ENCODE measurements around the gene FAM151B.

Gene FAM151B

GRCh38 chr5:80509362-80509761 is 21.5 kb downstream of the FAM151B start:
- no peaks in the 10 kb centered on the region for H3K36me3 ChIP-seq (ENCODE audit: control insufficient read depth, insufficient read depth, low read length)

GRCh38 chr5:80516826-80517225 is 28.9 kb downstream of the FAM151B start:
- Histone ChIP-seq H3K27ac (ENCODE audit: low read depth, low read length) (no peak overlapping the region), H3K4me3 (ENCODE audit: low read length) (no peak overlapping the region), H3K27me3 (ENCODE audit: control insufficient read depth, insufficient read depth, low read length) (no peaks in the 10 kb centered on the region), H3K4me1 (ENCODE audit: control insufficient read depth, insufficient read depth, low read length) (no peaks in the 10 kb centered on the region), H3K36me3 (ENCODE audit: control insufficient read depth, insufficient read depth, low read length) (no peaks in the 10 kb centered on the region), H3K9ac (ENCODE audit: low read length) (no peak overlapping the region)

More at GRCh38 chr5:80509362-80509761, 21.5 kb downstream of the FAM151B start:
- Histone ChIP-seq H3K4me1 (ENCODE audit: control insufficient read depth, insufficient read depth, low read length) (no peaks in the 10 kb centered on the region), H3K27ac (ENCODE audit: low read depth, low read length) (no peak overlapping the region), H3K9ac (ENCODE audit: low read length) (no peak overlapping the region), H3K27me3 (ENCODE audit: control insufficient read depth, insufficient read depth, low read length) (no peaks in the 10 kb centered on the region), H3K4me3 (ENCODE audit: low read length) (no peak overlapping the region)

GRCh38 chr5:80540691-80541090 is 52.8 kb downstream of the FAM151B start:
- Histone ChIP-seq H3K4me3 (ENCODE audit: low read length) (no peak overlapping the region), H3K27ac (ENCODE audit: low read depth, low read length) (no peak overlapping the region), H3K27me3 (ENCODE audit: control insufficient read depth, insufficient read depth, low read length) (no peaks in the 10 kb centered on the region), H3K9ac (ENCODE audit: low read length) (no peak overlapping the region), H3K4me1 (ENCODE audit: control insufficient read depth, insufficient read depth, low read length) (no peaks in the 10 kb centered on the region), H3K36me3 (ENCODE audit: control insufficient read depth, insufficient read depth, low read length) (no peaks in the 10 kb centered on the region)

- H3K4me1 ChIP-seq (ENCODE audit: control insufficient read depth, insufficient read depth, low read length): no peaks in the 10 kb centered on the region
Observed at GRCh38 chr5:80541392-80541791, 53.5 kb downstream of the FAM151B start.

GRCh38 chr5:80554646-80555045 is 66.7 kb downstream of the FAM151B start:
- Histone ChIP-seq H3K36me3 (ENCODE audit: control insufficient read depth, insufficient read depth, low read length) (no peaks in the 10 kb centered on the region), H3K27me3 (ENCODE audit: control insufficient read depth, insufficient read depth, low read length) (no peaks in the 10 kb centered on the region), H3K27ac (ENCODE audit: low read depth, low read length) (no peak overlapping the region), H3K9ac (ENCODE audit: low read length) (no peak overlapping the region), H3K4me1 (ENCODE audit: control insufficient read depth, insufficient read depth, low read length) (no peaks in the 10 kb centered on the region), H3K4me3 (ENCODE audit: low read length) (no peak overlapping the region)

More at GRCh38 chr5:80541392-80541791, 53.5 kb downstream of the FAM151B start:
- H3K9ac ChIP-seq (ENCODE audit: low read length): no peak overlapping the region
- no peaks in the 10 kb centered on the region for H3K27me3 ChIP-seq (ENCODE audit: control insufficient read depth, insufficient read depth, low read length)
- H3K36me3 ChIP-seq (ENCODE audit: control insufficient read depth, insufficient read depth, low read length): no peaks in the 10 kb centered on the region
- H3K27ac ChIP-seq (ENCODE audit: low read depth, low read length): no peak overlapping the region
- H3K4me3 ChIP-seq (ENCODE audit: low read length): no peak overlapping the region

GRCh38 chr5:80555099-80555498 is 67.2 kb downstream of the FAM151B start:
- Histone ChIP-seq H3K27me3 (ENCODE audit: control insufficient read depth, insufficient read depth, low read length) (no peaks in the 10 kb centered on the region), H3K36me3 (ENCODE audit: control insufficient read depth, insufficient read depth, low read length) (no peaks in the 10 kb centered on the region), H3K4me1 (ENCODE audit: control insufficient read depth, insufficient read depth, low read length) (no peaks in the 10 kb centered on the region), H3K9ac (ENCODE audit: low read length) (no peak overlapping the region), H3K27ac (ENCODE audit: low read depth, low read length) (no peak overlapping the region), H3K4me3 (ENCODE audit: low read length) (no peak overlapping the region)

GRCh38 chr5:80559244-80559643 is 71.3 kb downstream of the FAM151B start:
- Histone ChIP-seq H3K36me3 (ENCODE audit: control insufficient read depth, insufficient read depth, low read length) (no peaks in the 10 kb centered on the region), H3K4me1 (ENCODE audit: control insufficient read depth, insufficient read depth, low read length) (no peaks in the 10 kb centered on the region), H3K9ac (ENCODE audit: low read length) (no peak overlapping the region), H3K4me3 (ENCODE audit: low read length) (no peak overlapping the region), H3K27ac (ENCODE audit: low read depth, low read length) (no peak overlapping the region), H3K27me3 (ENCODE audit: control insufficient read depth, insufficient read depth, low read length) (no peaks in the 10 kb centered on the region)

- Histone ChIP-seq H3K4me3 (ENCODE audit: low read length) (no peak overlapping the region), H3K36me3 (ENCODE audit: control insufficient read depth, insufficient read depth, low read length) (no peaks in the 10 kb centered on the region), H3K4me1 (ENCODE audit: control insufficient read depth, insufficient read depth, low read length) (no peaks in the 10 kb centered on the region), H3K27ac (ENCODE audit: low read depth, low read length) (no peak overlapping the region), H3K27me3 (ENCODE audit: control insufficient read depth, insufficient read depth, low read length) (peaks cover 11% of the 10 kb centered on the region), H3K9ac (ENCODE audit: low read length) (no peak overlapping the region)
Observed at GRCh38 chr5:80565330-80565729, 77.4 kb downstream of the FAM151B start.

- Histone ChIP-seq H3K9ac (ENCODE audit: low read length) (no peak overlapping the region), H3K27me3 (ENCODE audit: control insufficient read depth, insufficient read depth, low read length) (peaks cover 13% of the 10 kb centered on the region), H3K4me3 (ENCODE audit: low read length) (no peak overlapping the region), H3K27ac (ENCODE audit: low read depth, low read length) (no peak overlapping the region), H3K4me1 (ENCODE audit: control insufficient read depth, insufficient read depth, low read length) (no peaks in the 10 kb centered on the region), H3K36me3 (ENCODE audit: control insufficient read depth, insufficient read depth, low read length) (no peaks in the 10 kb centered on the region)
Observed at GRCh38 chr5:80566711-80567259, 78.9 kb downstream of the FAM151B start.

GRCh38 chr5:80568251-80568650 is 80.4 kb downstream of the FAM151B start:
- Histone ChIP-seq H3K27me3 (ENCODE audit: control insufficient read depth, insufficient read depth, low read length) (peaks cover 14% of the 10 kb centered on the region), H3K27ac (ENCODE audit: low read depth, low read length) (no peak overlapping the region)

GRCh38 chr5:80569086-80569960 is 81.4 kb downstream of the FAM151B start:
- Histone ChIP-seq H3K4me1 (ENCODE audit: control insufficient read depth, insufficient read depth, low read length) (no peaks in the 10 kb centered on the region), H3K36me3 (ENCODE audit: control insufficient read depth, insufficient read depth, low read length) (no peaks in the 10 kb centered on the region), H3K4me3 (ENCODE audit: low read length) (no peak overlapping the region), H3K27me3 (ENCODE audit: control insufficient read depth, insufficient read depth, low read length) (peaks cover 14% of the 10 kb centered on the region), H3K9ac (ENCODE audit: low read length) (no peak overlapping the region), H3K27ac (ENCODE audit: low read depth, low read length) (no peak overlapping the region)

More at GRCh38 chr5:80568251-80568650, 80.4 kb downstream of the FAM151B start:
- no peak overlapping the region for H3K9ac ChIP-seq (ENCODE audit: low read length)
- H3K4me1 ChIP-seq (ENCODE audit: control insufficient read depth, insufficient read depth, low read length): no peaks in the 10 kb centered on the region
- no peak overlapping the region for H3K4me3 ChIP-seq (ENCODE audit: low read length)
- no peaks in the 10 kb centered on the region for H3K36me3 ChIP-seq (ENCODE audit: control insufficient read depth, insufficient read depth, low read length)

- no peaks in the 10 kb centered on the region for H3K4me1 ChIP-seq (ENCODE audit: control insufficient read depth, insufficient read depth, low read length)
- H3K27ac ChIP-seq (ENCODE audit: low read depth, low read length): no peak within 1 kb of the TSS
- no peaks in the 10 kb centered on the region for H3K36me3 ChIP-seq (ENCODE audit: control insufficient read depth, insufficient read depth, low read length)
- H3K9ac ChIP-seq (ENCODE audit: low read length): no peak within 1 kb of the TSS
- H3K4me3 ChIP-seq (ENCODE audit: low read length): peak within 1 kb of the TSS; percentile 32
- peaks cover 14% of the 10 kb centered on the region for H3K27me3 ChIP-seq (ENCODE audit: control insufficient read depth, insufficient read depth, low read length)
Observed at GRCh38 chr5:80569961-80570786, 82.3 kb downstream of the FAM151B start, which contains the start of gene ANKRD34B. Gene ANKRD34B (minus strand): TSS chr5:80570280. CDS start chr5:80560019, 10,261 bp downstream.

Measured in rectal smooth muscle tissue (tissue), 1 donor.